H1 (cell line): ENCODE data around the gene CTDSP1. TPM values are rescaled to one million over a fixed set of nuclear protein-coding genes. Genes with fewer than 3 reads are reported as not detected.

Experiments used
- CTCF ChIA-PET: fragments of 300-600 bp; sonication (Branson Sonifier 250); formaldehyde crosslinking; loops from one replicate; lab custom pipeline; 2021; ENCODE audit not compliant: partially characterized antibody; lab: Charles Lee
- POLR2A ChIA-PET: fragments of 300-600 bp; sonication (Branson Sonifier 250); formaldehyde crosslinking; loops from one replicate; lab custom pipeline; 2021; ENCODE audit warnings: inconsistent platforms; ENCODE audit not compliant: partially characterized antibody; lab: Charles Lee
- DNase-seq, 2 experiments: peaks; one replicate each; pipeline versions ENCODE4 v3.0.0 to v3.0.0-alpha.2; 2010 to 2022; ENCODE audit warnings: low spot score in 2 of 2, low read depth in 1 of 2, mixed read lengths in 1 of 2
- FAIRE-seq: peaks from 2 replicates; lab custom pipeline; 2011; peaks lifted over from hg19 to GRCh38; lab: Jason Lieb, UNC
- H2AFZ ChIP-seq: 2 replicates; pipeline ENCODE4 v1.8.1; 2012; ENCODE audit warnings: low read length, inconsistent platforms
- H2AK5ac ChIP-seq: 2 replicates; pipeline ENCODE4 v1.6.1; 2013; ENCODE audit warnings: low read depth, low read length
- H2BK120ac ChIP-seq: replicated peaks from 2 replicates; pipeline ENCODE3; 2013; ENCODE audit warnings: low read depth, low read length, inconsistent platforms
- H2BK12ac ChIP-seq: 2 replicates; pipeline ENCODE4 v1.6.1; 2013; ENCODE audit warnings: low read depth, low read length
- H2BK15ac ChIP-seq: 2 replicates; pipeline ENCODE4 v1.6.1; 2013; ENCODE audit warnings: low read length
- H2BK20ac ChIP-seq: 2 replicates; pipeline ENCODE4 v1.6.1; 2013; ENCODE audit warnings: low read length
- H2BK5ac ChIP-seq: 2 replicates; pipeline ENCODE4 v1.6.1; 2013; ENCODE audit warnings: low read depth, low read length
- H3K14ac ChIP-seq: 2 replicates; pipeline ENCODE4 v1.6.1; 2013; ENCODE audit warnings: inconsistent platforms; ENCODE audit not compliant: insufficient read length
- H3K18ac ChIP-seq: 2 replicates; pipeline ENCODE4 v1.6.1; 2013; ENCODE audit warnings: low read length; ENCODE audit errors: extremely low read depth
- H3K23ac ChIP-seq: 2 replicates; pipeline ENCODE4 v1.6.1; 2013; ENCODE audit warnings: inconsistent platforms; ENCODE audit not compliant: insufficient read length
- H3K23me2 ChIP-seq: 2 replicates; pipeline ENCODE4 v1.6.1; 2013; ENCODE audit warnings: low read depth, low read length
- H3K27ac ChIP-seq: 2 replicates; pipeline ENCODE4 v1.6.1; 2011; ENCODE audit warnings: low read depth, low read length, inconsistent platforms
- H3K27me3 ChIP-seq, 4 experiments: replicated peaks in 1 of 4; 1 replicate in 1 of 4; 2 replicates in 3 of 4; pipeline versions ENCODE4 v1.6.1 to v1.8.1; 2011 to 2013; ENCODE audit warnings: low read length in 3 of 4, mild to moderate bottlenecking in 3 of 4, inconsistent platforms in 2 of 4, mixed read lengths in 2 of 4, moderate library complexity in 1 of 4; ENCODE audit not compliant: control insufficient read depth in 3 of 4, insufficient read depth in 3 of 4; ENCODE audit errors: extremely low read depth in 1 of 4
- H3K36me3 ChIP-seq, 4 experiments: 2 replicates each; pipeline versions ENCODE4 v1.6.1 to v1.8.1; 2011 to 2013; ENCODE audit warnings: mild to moderate bottlenecking in 4 of 4, low read length in 3 of 4, moderate library complexity in 2 of 4, control low read depth in 1 of 4, inconsistent platforms in 1 of 4; ENCODE audit not compliant: insufficient read depth in 4 of 4, control insufficient read depth in 2 of 4
- H3K4ac ChIP-seq: replicated peaks from 2 replicates; pipeline ENCODE3; 2013; ENCODE audit warnings: low read length, low read depth, mixed read lengths, inconsistent platforms; ENCODE audit not compliant: insufficient read length
- H3K4me1 ChIP-seq, 4 experiments: replicated peaks in 1 of 4; 1 replicate in 1 of 4; 2 replicates in 3 of 4; pipeline versions ENCODE4 v1.6.1 to v1.8.1; 2011 to 2013; ENCODE audit warnings: low read length in 3 of 4, inconsistent platforms in 2 of 4, mixed read lengths in 1 of 4; ENCODE audit not compliant: insufficient read depth in 4 of 4, control insufficient read depth in 3 of 4
- H3K4me2 ChIP-seq, 2 experiments: 2 replicates each; pipeline versions ENCODE4 v1.6.1 to v1.8.1; 2011 to 2013; ENCODE audit warnings: low read depth in 2 of 2, low read length in 2 of 2, control low read depth in 1 of 2, inconsistent platforms in 1 of 2, mild to moderate bottlenecking in 1 of 2; ENCODE audit not compliant: insufficient read depth in 1 of 2
- H3K4me3 ChIP-seq, 4 experiments: fragments of 200-600, 300-600 bp in 1 of 4; sonication (generic), shearing (Covaris generic), sonication (Bioruptor Twin) in 1 of 4; 2 replicates each; pipeline versions ENCODE4 v1.5.1 to v1.8.1; 2011 to 2016; ENCODE audit warnings: low read length in 4 of 4, low read depth in 3 of 4, control low read depth in 2 of 4, inconsistent platforms in 2 of 4, mild to moderate bottlenecking in 2 of 4, mixed read lengths in 1 of 4, moderate library complexity in 1 of 4; ENCODE audit not compliant: insufficient read depth in 2 of 4; ENCODE audit errors: extremely low read depth in 1 of 4
- H3K56ac ChIP-seq: replicated peaks from 2 replicates; pipeline ENCODE3; 2013; ENCODE audit warnings: low read depth, mild to moderate bottlenecking, mixed read lengths, low read length, inconsistent platforms; ENCODE audit not compliant: insufficient read length
- H3K79me1 ChIP-seq: 2 replicates; pipeline ENCODE4 v1.6.1; 2013; ENCODE audit warnings: low read depth, low read length, control low read depth
- H3K79me2 ChIP-seq, 2 experiments: 2 replicates each; pipeline versions ENCODE4 v1.6.1 to v1.8.1; 2012 to 2013; ENCODE audit warnings: low read length in 2 of 2, mild to moderate bottlenecking in 2 of 2, inconsistent platforms in 1 of 2; ENCODE audit not compliant: insufficient read depth in 2 of 2, control insufficient read depth in 1 of 2
- H3K9ac ChIP-seq, 4 experiments: replicated peaks in 1 of 4; 1 replicate in 1 of 4; 2 replicates in 3 of 4; pipeline versions ENCODE4 v1.6.1 to v1.8.1; 2011 to 2013; ENCODE audit warnings: low read depth in 3 of 4, low read length in 3 of 4, control low read depth in 2 of 4, mild to moderate bottlenecking in 2 of 4, moderate library complexity in 2 of 4, inconsistent platforms in 1 of 4; ENCODE audit errors: extremely low read depth in 1 of 4
- H3K9me3 ChIP-seq, 2 experiments: 2 replicates each; pipeline versions ENCODE4 v1.6.1 to v1.8.1; 2012 to 2013; ENCODE audit warnings: mild to moderate bottlenecking in 2 of 2, moderate library complexity in 2 of 2, control low read depth in 1 of 2, inconsistent platforms in 1 of 2, low read depth in 1 of 2, low read length in 1 of 2, mixed read lengths in 1 of 2; ENCODE audit not compliant: insufficient read depth in 2 of 2
- H4K20me1 ChIP-seq, 2 experiments: replicated peaks in 1 of 2; 2 replicates each; pipeline versions ENCODE3 to v1.8.1; 2011 to 2013; ENCODE audit warnings: inconsistent platforms in 2 of 2, low read length in 2 of 2, mild to moderate bottlenecking in 1 of 2; ENCODE audit not compliant: insufficient read depth in 2 of 2, control insufficient read depth in 1 of 2
- H4K5ac ChIP-seq: 2 replicates; pipeline ENCODE4 v1.6.1; 2013; ENCODE audit warnings: low read length, low read depth, mixed read lengths, inconsistent platforms; ENCODE audit not compliant: insufficient read length
- H4K8ac ChIP-seq: 2 replicates; pipeline ENCODE4 v1.8.0; 2013; ENCODE audit warnings: mild to moderate bottlenecking, moderate library complexity, low read length, inconsistent platforms; ENCODE audit not compliant: insufficient read depth; ENCODE audit errors: extremely low read depth
- H4K91ac ChIP-seq: replicated peaks from 2 replicates; pipeline ENCODE3; 2013; ENCODE audit warnings: low read length, mixed read lengths, inconsistent platforms; ENCODE audit not compliant: insufficient read length
- BRCA1 ChIP-seq: IDR thresholded peaks from 2 replicates; pipeline ENCODE4 v1.6.1; 2012; ENCODE audit warnings: low read depth, low read length, improper control_type of control experiment
- CTBP2 ChIP-seq: IDR thresholded peaks from 2 replicates; pipeline ENCODE4 v1.7.0; 2011; ENCODE audit warnings: borderline replicate concordance, mild to moderate bottlenecking, moderate library complexity, mixed read lengths, low read length; ENCODE audit not compliant: insufficient read depth, insufficient read length
- EZH2 ChIP-seq: fragments of 200-600 bp; sonication (generic); IDR thresholded peaks from 2 replicates; pipeline ENCODE4 v1.7.1; 2012; ENCODE audit warnings: low read depth, mild to moderate bottlenecking, moderate library complexity, low read length, inconsistent platforms; ENCODE audit not compliant: severe bottlenecking
- HDAC2 ChIP-seq, 2 experiments: fragments of 300-600 bp in 1 of 2; sonication (generic) in 1 of 2; IDR thresholded peaks; 2 replicates each; pipeline ENCODE4 v1.6.1; 2011 to 2012; ENCODE audit warnings: low read depth in 2 of 2, low read length in 2 of 2, mild to moderate bottlenecking in 2 of 2, moderate library complexity in 2 of 2, borderline replicate concordance in 1 of 2, inconsistent platforms in 1 of 2
- KDM4A ChIP-seq: IDR thresholded peaks from one replicate; pipeline ENCODE4 v1.7.1; 2012; ENCODE audit warnings: low read depth, mild to moderate bottlenecking, moderate library complexity, low read length, inconsistent platforms; ENCODE audit not compliant: severe bottlenecking
- POLR2AphosphoS5 ChIP-seq: IDR thresholded peaks from 2 replicates; pipeline ENCODE4 v1.6.1; 2011; ENCODE audit warnings: low read depth, low read length
- RNF2 ChIP-seq: fragments of 200-900, 300-1000 bp; sonication (generic); IDR thresholded peaks from 2 replicates; pipeline ENCODE4 v1.7.1; 2016; ENCODE audit warnings: borderline replicate concordance, low read depth, mild to moderate bottlenecking, antibody characterized with exemption, low read length; ENCODE audit not compliant: poor library complexity, severe bottlenecking; ENCODE audit errors: missing control alignments
- SP4 ChIP-seq: IDR thresholded peaks from 2 replicates; pipeline ENCODE4 v1.6.1; 2012; ENCODE audit warnings: low read length, inconsistent platforms
- SUZ12 ChIP-seq: fragments of 200-600 bp; sonication (generic); IDR thresholded peaks from 2 replicates; pipeline ENCODE4 v1.6.1; 2012; ENCODE audit warnings: mild to moderate bottlenecking, inconsistent platforms, low read length, moderate library complexity, mixed read lengths
- WGBS, 2 experiments: shearing (Covaris generic) in 1 of 2; methylation state at CpG; one replicate each; pipeline versions ENCODE4 v1.1.6 to v1.1.7; 2013 to 2015; ENCODE audit warnings: low lambda C conversion rate in 2 of 2, mixed read lengths in 2 of 2, inconsistent platforms in 1 of 2, low coverage in 1 of 2, missing lambda C conversion rate in 1 of 2; ENCODE audit not compliant: insufficient replicate concordance in 2 of 2, insufficient coverage in 1 of 2, insufficient read length in 1 of 2; ENCODE audit errors: extremely low coverage in 1 of 2, missing lambda C conversion rate in 1 of 2; 5-methylcytosine and 5-hydroxymethylcytosine counted together
- polyA plus RNA-seq, 7 experiments: library from polyadenylated mRNA; depleted of rRNA in 3 of 7; stranded (reverse) in 5 of 7; unstranded in 2 of 7; fragments of >200 nt in 5 of 7; fragments of 200-250 nt in 2 of 7; gene quantifications; 1 replicate in 5 of 7; 2 replicates in 1 of 7; 4 replicates in 1 of 7; pipeline versions ENCODE4 v1.2.1 to v1.2.3, GENCODE V29; 2011 to 2013; ENCODE audit warnings: missing spikeins in 2 of 7, mixed read lengths in 2 of 7
- total RNA-seq: library from RNA; stranded (reverse); fragmentation: NEBNext Ultra II Directional; extraction: Animal tissue kit (Norgen Biotek cat#: 25700); gene quantifications from 2 replicates; pipeline ENCODE4 v1.2.1, GENCODE V29; 2021
- TF ChIP-seq, protein P1 (sequence below): IDR thresholded peaks from 2 replicates; pipeline ENCODE4 v1.6.1; 2012; ENCODE audit warnings: inconsistent platforms

Gene CTDSP1
- total and polyA plus RNA-seq, 2 of the 8 experiments (the other 6 are each of a cell fraction or from before 2014, with no cell fraction given) = 20.3 to 35.2 TPM

DNA sequence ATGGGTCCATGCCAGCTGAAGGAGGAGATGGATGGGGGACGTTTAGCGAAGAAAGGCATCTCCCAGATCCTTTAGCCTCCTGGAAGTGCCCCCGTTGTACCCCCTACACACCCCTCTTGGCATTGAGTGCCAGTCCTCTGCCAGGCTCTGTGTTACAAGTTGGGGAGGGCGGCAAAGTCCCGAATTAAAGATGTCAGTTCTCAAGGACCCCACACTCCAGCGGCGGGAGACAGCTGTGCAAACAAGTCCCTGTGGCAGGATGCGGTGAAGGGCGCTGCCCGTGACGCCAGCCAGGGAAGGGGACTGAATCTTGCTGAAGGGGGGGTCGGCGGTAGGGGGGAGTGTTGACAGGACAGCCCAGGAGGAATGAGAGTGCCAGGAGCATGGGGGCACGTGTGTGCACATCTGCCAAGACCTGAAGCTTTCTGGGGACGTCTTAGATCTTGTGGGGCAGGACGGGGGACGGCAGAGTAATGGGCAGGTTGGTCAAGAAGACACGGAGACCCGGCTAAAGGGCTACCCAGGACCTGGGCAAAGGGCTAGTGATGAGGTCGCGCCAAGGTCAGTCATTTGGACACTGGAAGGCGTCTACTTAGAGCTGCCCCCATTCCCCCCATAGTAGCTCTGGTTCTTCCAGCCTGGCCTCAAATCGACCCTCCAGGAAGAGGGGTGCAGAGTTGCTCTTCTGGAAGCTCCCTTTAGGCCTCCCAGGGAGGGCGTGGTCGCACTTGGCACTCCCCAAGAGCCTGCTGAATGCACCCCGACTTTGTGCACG, 2.8 kb upstream of the CTDSP1 start:
- Histone ChIP-seq H4K91ac (no peak overlapping the region), H3K9me3 (no peaks in the 10 kb centered on the region), H4K20me1 (no peaks in the 10 kb centered on the region), H3K27me3 (peaks cover 22 to 34% (median 31%) of the 10 kb centered on the region in 4 experiments), H3K18ac (peak overlapping the region; percentile 55), H2BK12ac (peak overlapping the region; percentile 87; the same call in 1 of the 2 replicates), H3K79me1 (no peaks in the 10 kb centered on the region), H2BK15ac (no peak overlapping the region), H2BK120ac (no peak overlapping the region), H3K4me3 (peak overlapping the region; percentile 49 to 77 (median 64)), H3K14ac (no peak overlapping the region), H2BK5ac (no peak overlapping the region; the same call in 1 of the 2 replicates), H3K23ac (no peak overlapping the region), H4K5ac (no peak overlapping the region), H2AFZ (no peak overlapping the region), H3K56ac (no peak overlapping the region), H3K27ac (no peak overlapping the region), H4K8ac (no peak overlapping the region; the same call in 1 of the 2 replicates), H3K23me2 (peaks cover 26% of the 10 kb centered on the region; the same call in 1 of the 2 replicates), H3K4ac (no peak overlapping the region), H2AK5ac (no peak overlapping the region), H3K79me2 (no peaks in the 10 kb centered on the region), H3K4me2 (peak overlapping the region; percentile 82 to 84), H3K4me1 (peaks cover 0 to 40% (median 27%) of the 10 kb centered on the region in 4 experiments; a peak in 6 of 7 replicates), H2BK20ac (no peak overlapping the region; the same call in 1 of the 2 replicates), H3K36me3 (no peaks in the 10 kb centered on the region), H3K9ac (peak overlapping the region in 2 of 4 experiments; percentile 86 to 88; a peak in 3 of 7 replicates)
- FAIRE-seq = no peak
- DNase-seq = peak in 1 of 2 experiments; percentile 76
- POLR2A ChIA-PET = interaction anchor here (0.8 to 4.4 kb wide), 10 partner anchors 8 to 182 kb away, joined by 3 to 35 read pairs (median 4); partner anchors contain the start of genes AAMP and PNKD
- CTCF ChIA-PET = interaction anchor here (0.6 to 7.5 kb wide), 16 partner anchors 9 to 189 kb away, joined by 3 to 96 read pairs (median 4); partner anchors contain the start of genes AAMP, CATIP, PNKD and TMBIM1
- 3% methylated on average over 27 of the region's 27 CpGs; no CpG with 5 or more reads in 1 of the 2 experiments for WGBS, 2 experiments
- TF ChIP-seq KDM4A (no peak), CTBP2 (no peak), POLR2AphosphoS5 (no peak), SP4 (no peak), EZH2 (peak; percentile 39), SUZ12 (peak; percentile 71), RNF2 (peak; percentile 26), HDAC2 (IDR thresholded peaks at IDR 0.05; ENCODE audit: borderline replicate concordance in 1 of 2, low read depth in 2 of 2, low read length in 2 of 2) (no peak), BRCA1 (no peak)
- TF ChIP-seq, protein P1, sequence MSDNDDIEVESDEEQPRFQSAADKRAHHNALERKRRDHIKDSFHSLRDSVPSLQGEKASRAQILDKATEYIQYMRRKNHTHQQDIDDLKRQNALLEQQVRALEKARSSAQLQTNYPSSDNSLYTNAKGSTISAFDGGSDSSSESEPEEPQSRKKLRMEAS = peak; percentile 60; the same call in 1 of the 2 replicates
